ENCODE data around the gene SV2C.
"Not testable (repeated sequence)": the region's sequence is repeated elsewhere in the genome, so short reads cannot be mapped to it uniquely, and the experiment has no call there.

GRCh38 chr5:76037736-76038151 is 45.4 kb upstream of the SV2C start:
- not testable (repeated sequence) for TF ChIP-seq CTCF, POLR2A, EP300 (IDR thresholded peaks at IDR 0.05)

Measured in tibial nerve (tissue), 4 donors.